Measurements from ENCODE around the gene NUBP2.

DNA sequence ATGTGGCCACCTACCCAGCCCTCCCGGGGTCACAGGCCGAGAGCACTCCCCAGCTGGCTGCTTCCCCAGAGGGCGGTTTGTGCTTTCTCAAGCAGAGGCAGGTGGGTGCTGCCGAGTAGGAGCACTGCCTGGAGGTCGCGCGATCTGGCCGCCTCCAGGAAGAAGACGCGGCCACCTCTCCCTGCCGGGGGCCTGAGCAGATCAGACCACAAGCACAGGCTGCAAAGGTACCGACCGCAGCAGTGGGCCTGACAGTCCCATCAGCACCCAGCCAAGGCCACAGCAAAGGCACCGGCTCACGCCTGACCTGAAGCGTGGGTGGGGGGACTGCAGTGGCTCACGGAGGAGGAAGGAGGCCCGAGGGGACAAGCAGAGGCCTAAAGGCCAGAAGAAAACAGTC, 25.9 kb downstream of the NUBP2 start:
- TF ChIP-seq GATA2 (IDR thresholded peaks at IDR 0.05; ENCODE audit: insufficient read depth, insufficient read length, low read depth, low read length) (no peak), POLR2AphosphoS5 (IDR thresholded peaks at IDR 0.05; ENCODE audit: insufficient read depth, low read depth, low read length) (no peak), POLR2A (IDR thresholded peaks at IDR 0.05; ENCODE audit: low read depth, low read length) (no peak), MYC (IDR thresholded peaks at IDR 0.05; ENCODE audit: low read depth, low read length) (no peak), EZH2 (IDR thresholded peaks at IDR 0.05; ENCODE audit: borderline replicate concordance, low read depth, low read length, severe bottlenecking) (no peak)
- TF ChIP-seq, protein P1, sequence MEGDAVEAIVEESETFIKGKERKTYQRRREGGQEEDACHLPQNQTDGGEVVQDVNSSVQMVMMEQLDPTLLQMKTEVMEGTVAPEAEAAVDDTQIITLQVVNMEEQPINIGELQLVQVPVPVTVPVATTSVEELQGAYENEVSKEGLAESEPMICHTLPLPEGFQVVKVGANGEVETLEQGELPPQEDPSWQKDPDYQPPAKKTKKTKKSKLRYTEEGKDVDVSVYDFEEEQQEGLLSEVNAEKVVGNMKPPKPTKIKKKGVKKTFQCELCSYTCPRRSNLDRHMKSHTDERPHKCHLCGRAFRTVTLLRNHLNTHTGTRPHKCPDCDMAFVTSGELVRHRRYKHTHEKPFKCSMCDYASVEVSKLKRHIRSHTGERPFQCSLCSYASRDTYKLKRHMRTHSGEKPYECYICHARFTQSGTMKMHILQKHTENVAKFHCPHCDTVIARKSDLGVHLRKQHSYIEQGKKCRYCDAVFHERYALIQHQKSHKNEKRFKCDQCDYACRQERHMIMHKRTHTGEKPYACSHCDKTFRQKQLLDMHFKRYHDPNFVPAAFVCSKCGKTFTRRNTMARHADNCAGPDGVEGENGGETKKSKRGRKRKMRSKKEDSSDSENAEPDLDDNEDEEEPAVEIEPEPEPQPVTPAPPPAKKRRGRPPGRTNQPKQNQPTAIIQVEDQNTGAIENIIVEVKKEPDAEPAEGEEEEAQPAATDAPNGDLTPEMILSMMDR (IDR thresholded peaks at IDR 0.05; ENCODE audit: extremely low read depth in 1 of 2, insufficient read depth in 1 of 2, low read depth in 1 of 2, low read length in 2 of 2) = no peak
